Chondrocyte (in vitro differentiated cells): ENCODE data around the gene UCK1. TPM values are rescaled to one million over a fixed set of nuclear protein-coding genes. Genes with fewer than 3 reads are reported as not detected.

Experiments used
- DNase-seq: peaks from one replicate; pipeline ENCODE4 v3.0.0; 2021; ENCODE audit warnings: mixed read lengths, low spot score
- H3K27ac Mint-ChIP-seq: one replicate; pipeline ENCODE4 v1.8.0; 2021; ENCODE audit warnings: mild to moderate bottlenecking, moderate library complexity, mixed read lengths; ENCODE audit not compliant: unreplicated experiment
- H3K27me3 Mint-ChIP-seq: 2 replicates; pipeline ENCODE4 v1.8.0; 2021; ENCODE audit warnings: low read depth, mixed read lengths
- H3K36me3 Mint-ChIP-seq: 2 replicates; pipeline ENCODE4 v1.8.0; 2021; ENCODE audit warnings: low read depth, mixed read lengths
- H3K4me1 Mint-ChIP-seq: 2 replicates; pipeline ENCODE4 v1.8.0; 2021; ENCODE audit warnings: low read depth, mild to moderate bottlenecking, mixed read lengths
- H3K4me3 Mint-ChIP-seq: one replicate; pipeline ENCODE4 v1.8.0; 2021; ENCODE audit warnings: mild to moderate bottlenecking, moderate library complexity, mixed read lengths; ENCODE audit not compliant: unreplicated experiment
- H3K9me3 Mint-ChIP-seq: 2 replicates; pipeline ENCODE4 v1.8.0; 2021; ENCODE audit warnings: low read depth, mixed read lengths
- total RNA-seq: library from RNA; stranded (reverse); gene quantifications from 3 replicates; pipeline ENCODE4 v1.2.1, GENCODE V29; 2021
- TF ChIP-seq, protein P1 (sequence below): fragments of 200-600 bp; sonication (generic); IDR thresholded peaks from 2 replicates; pipeline ENCODE4 v1.5.0; 2021; ENCODE audit warnings: antibody characterized with exemption, mild to moderate bottlenecking, moderate library complexity

UCK1 gene
- total RNA-seq, 1 donor from 2014 or later: 18.3 TPM

DNA sequence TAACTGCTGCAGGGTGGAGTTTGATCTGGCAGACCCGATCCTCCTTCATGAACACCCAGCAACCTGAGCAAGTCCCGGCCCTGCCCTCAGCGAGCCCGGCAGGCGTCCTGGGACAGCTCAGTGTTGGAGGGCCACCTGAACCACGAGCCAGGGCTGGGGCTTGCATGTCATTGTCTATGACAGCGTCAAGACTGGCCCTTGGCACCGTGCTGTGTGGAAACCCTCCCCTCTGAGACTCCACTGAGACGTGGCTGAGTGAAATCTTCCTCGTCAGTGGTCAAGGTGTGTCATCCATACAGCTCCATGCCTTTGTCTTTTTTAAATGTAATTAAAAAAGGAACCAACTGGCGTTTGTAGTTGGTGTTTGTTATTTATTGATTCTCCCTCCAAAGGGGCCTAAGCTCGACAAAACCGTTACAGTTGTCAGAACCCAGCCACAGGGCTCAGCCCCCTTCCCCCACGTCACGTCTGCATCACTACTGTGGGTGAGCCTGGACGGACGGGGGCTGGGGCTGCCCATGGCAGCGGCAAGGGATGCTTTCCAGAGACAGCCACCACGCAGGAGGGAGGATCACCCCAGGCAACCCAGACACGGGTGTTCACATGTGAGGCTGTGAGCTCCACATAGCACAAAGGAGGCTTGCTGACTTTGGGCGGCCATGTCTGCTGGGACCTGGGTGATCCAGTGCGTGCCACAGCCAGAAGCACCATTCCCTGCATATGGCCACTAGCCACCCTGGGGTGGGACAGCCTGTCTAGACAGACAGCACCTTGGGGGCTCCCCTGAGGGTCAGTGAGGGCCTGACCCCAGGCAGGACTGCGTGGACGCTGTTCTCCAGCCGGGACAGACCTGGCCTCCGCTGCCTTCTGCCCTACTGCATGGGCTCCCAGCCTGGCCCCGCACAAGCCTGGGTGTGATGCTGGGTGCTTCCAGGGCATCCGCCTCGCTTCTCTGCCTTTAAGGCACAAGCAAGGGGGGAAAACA, 7.3 kb downstream of the UCK1 start:
- Mint-ChIP-seq H3K27ac (peak overlapping the region; percentile 83), H3K4me3 (no peak overlapping the region), H3K4me1 (peaks cover 14% of the 10 kb centered on the region), H3K36me3 (peaks cover 32% of the 10 kb centered on the region), H3K27me3 (no peaks in the 10 kb centered on the region), H3K9me3 (no peaks in the 10 kb centered on the region)
- no peak for DNase-seq
- TF ChIP-seq, protein P1, sequence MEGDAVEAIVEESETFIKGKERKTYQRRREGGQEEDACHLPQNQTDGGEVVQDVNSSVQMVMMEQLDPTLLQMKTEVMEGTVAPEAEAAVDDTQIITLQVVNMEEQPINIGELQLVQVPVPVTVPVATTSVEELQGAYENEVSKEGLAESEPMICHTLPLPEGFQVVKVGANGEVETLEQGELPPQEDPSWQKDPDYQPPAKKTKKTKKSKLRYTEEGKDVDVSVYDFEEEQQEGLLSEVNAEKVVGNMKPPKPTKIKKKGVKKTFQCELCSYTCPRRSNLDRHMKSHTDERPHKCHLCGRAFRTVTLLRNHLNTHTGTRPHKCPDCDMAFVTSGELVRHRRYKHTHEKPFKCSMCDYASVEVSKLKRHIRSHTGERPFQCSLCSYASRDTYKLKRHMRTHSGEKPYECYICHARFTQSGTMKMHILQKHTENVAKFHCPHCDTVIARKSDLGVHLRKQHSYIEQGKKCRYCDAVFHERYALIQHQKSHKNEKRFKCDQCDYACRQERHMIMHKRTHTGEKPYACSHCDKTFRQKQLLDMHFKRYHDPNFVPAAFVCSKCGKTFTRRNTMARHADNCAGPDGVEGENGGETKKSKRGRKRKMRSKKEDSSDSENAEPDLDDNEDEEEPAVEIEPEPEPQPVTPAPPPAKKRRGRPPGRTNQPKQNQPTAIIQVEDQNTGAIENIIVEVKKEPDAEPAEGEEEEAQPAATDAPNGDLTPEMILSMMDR: no peak

DNA sequence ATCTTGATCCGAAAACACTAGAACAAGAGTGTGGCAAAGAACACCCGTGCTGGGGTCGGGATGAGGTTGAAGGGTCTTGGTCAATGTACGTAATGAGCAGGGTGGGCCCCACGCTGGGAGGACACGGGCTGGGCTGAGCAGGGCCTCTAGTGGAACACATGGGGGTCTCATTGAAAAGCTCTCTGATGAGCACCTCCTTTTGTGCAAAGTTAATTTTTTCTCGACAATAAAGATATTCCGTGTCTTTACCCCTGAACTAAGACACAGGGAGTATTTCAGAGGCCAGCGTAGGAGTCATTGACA, 8.0 kb downstream of the UCK1 start:
- Mint-ChIP-seq H3K9me3 (no peaks in the 10 kb centered on the region), H3K4me3 (no peak overlapping the region)

DNA sequence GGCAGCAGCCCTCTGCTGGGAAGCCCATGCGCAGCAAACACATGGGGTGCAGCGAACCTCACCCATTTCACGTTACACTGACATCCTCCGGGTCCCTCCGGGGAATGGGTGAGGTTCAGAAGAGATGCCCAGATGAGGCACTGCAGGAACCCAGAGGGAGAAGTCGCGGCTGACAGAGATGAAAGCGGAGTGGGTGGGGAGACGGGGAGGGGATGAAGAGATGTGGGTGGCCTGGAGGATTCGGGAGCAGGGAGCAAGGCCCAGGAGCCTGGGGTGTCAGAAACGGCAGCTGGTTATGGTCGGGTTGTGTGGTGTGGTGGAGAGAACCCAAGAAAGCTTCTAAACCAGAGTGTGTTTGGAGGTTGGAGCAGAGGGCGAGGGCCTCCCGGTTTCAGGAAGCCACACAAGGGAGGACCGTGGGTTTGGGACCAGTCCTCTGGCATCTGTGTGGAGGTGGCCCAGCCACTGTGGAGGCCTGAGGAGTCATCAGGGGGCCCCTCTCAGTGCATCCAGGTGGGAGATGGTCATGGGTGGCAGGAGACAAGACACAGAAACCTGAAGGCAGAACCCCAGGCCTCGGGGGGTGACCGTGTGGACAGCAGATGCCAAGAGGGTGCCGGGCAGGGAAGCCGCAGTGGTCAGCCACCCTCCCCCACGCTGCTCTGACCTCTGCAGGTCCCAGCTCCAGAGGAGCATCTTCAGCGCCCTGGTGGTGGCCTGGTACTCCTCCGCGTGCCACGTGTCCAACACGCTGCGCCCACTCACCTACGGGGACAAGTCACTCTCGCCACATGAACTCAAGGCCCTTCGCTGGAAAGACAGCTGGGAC, 8.6 kb downstream of the UCK1 start:
- H3K4me1 Mint-ChIP-seq: peaks cover 11% of the 10 kb centered on the region
- TF ChIP-seq, protein P1: no peak
- H3K27me3 Mint-ChIP-seq: no peaks in the 10 kb centered on the region
- H3K4me3 Mint-ChIP-seq: no peak overlapping the region
- peak overlapping the region; percentile 22 for H3K27ac Mint-ChIP-seq
- peaks cover 36% of the 10 kb centered on the region for H3K36me3 Mint-ChIP-seq
- peak; percentile 90 for DNase-seq
- H3K9me3 Mint-ChIP-seq: no peaks in the 10 kb centered on the region

More for the DNA sequence above, 8.0 kb downstream of the UCK1 start:
- no peaks in the 10 kb centered on the region for H3K27me3 Mint-ChIP-seq
- H3K36me3 Mint-ChIP-seq: peaks cover 32% of the 10 kb centered on the region
- H3K4me1 Mint-ChIP-seq: peaks cover 11% of the 10 kb centered on the region
- no peak for DNase-seq
- H3K27ac Mint-ChIP-seq: no peak overlapping the region
- TF ChIP-seq, protein P1: no peak

DNA sequence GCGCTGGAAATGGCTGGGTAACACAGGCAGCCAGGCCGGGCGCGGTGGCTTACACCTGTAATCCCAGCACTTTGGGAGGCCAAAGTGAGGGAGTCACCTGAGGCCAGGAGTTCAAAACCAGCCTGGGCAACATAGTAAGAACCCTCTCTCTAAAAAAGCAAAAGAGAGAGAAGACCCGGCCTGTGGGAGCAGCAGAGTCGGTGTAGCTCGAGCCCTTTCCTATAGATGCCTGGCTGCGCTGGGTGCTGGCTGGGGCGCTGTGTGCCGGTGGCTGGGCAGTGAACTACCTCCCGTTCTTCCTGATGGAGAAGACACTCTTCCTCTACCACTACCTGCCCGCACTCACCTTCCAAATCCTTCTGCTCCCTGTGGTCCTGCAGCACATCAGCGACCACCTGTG, 9.2 kb downstream of the UCK1 start:
- DNase-seq: no peak
- no peak overlapping the region for H3K27ac Mint-ChIP-seq
- TF ChIP-seq, protein P1: no peak
- H3K4me3 Mint-ChIP-seq: no peak overlapping the region
- H3K36me3 Mint-ChIP-seq: peaks cover 36% of the 10 kb centered on the region
- H3K4me1 Mint-ChIP-seq: peaks cover 11% of the 10 kb centered on the region
- no peaks in the 10 kb centered on the region for H3K9me3 Mint-ChIP-seq
- H3K27me3 Mint-ChIP-seq: no peaks in the 10 kb centered on the region

DNA sequence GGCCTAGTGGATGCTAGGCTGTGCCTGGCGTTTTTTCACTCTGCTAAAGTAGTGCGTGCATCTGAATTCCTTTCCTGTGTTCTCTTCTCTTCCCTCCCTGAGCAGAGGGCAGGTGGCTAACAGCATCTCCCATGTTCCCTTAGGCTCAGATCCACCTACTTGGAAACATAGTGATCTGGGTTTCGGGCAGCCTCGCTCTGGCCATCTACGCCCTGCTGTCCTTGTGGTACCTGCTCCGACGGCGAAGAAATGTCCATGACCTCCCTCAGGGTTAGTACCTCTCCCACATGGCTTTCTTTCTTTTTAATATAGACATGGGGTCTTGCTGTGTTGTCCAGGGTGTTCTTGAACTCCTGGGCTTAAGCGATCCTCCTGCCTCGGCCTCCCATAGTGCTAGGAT, 9.9 kb downstream of the UCK1 start:
- no peak for DNase-seq
- TF ChIP-seq, protein P1: no peak
- H3K36me3 Mint-ChIP-seq: peaks cover 30% of the 10 kb centered on the region
- no peak overlapping the region for H3K27ac Mint-ChIP-seq
- H3K27me3 Mint-ChIP-seq: no peaks in the 10 kb centered on the region
- H3K9me3 Mint-ChIP-seq: no peaks in the 10 kb centered on the region
- peaks cover 11% of the 10 kb centered on the region for H3K4me1 Mint-ChIP-seq
- H3K4me3 Mint-ChIP-seq: no peak overlapping the region
